HG03571 (cell line): ENCODE measurements around the gene GZMM.
"Not testable (repeated sequence)": the region's sequence is repeated elsewhere in the genome, so short reads cannot be mapped to it uniquely, and the experiment has no call there.

Experiments used
- ATAC-seq: cut with Tn5 transposase; IDR thresholded peaks from one replicate; pipeline ENCODE4 v1.9.1; 2021; ENCODE audit not compliant: unreplicated experiment

The GZMM gene

GRCh38 chr19:580274-580835 is 36.5 kb downstream of the GZMM start:
- ATAC-seq, result no peak

GRCh38 chr19:581399-582111 is 37.7 kb downstream of the GZMM start:
- ATAC-seq, result no peak

- no peak for ATAC-seq
Measured at GRCh38 chr19:582497-583197, 38.8 kb downstream of the GZMM start.

- no peak for ATAC-seq
Measured at GRCh38 chr19:583198-583967, 39.5 kb downstream of the GZMM start.

- no peak for ATAC-seq
Measured at GRCh38 chr19:583968-584239, 40.1 kb downstream of the GZMM start.

GRCh38 chr19:584240-585001 is 40.6 kb downstream of the GZMM start:
- no peak for ATAC-seq

- not testable (repeated sequence) for ATAC-seq
Measured at GRCh38 chr19:585146-585545, 41.3 kb downstream of the GZMM start.

GRCh38 chr19:585551-586110 is 41.8 kb downstream of the GZMM start:
- no peak for ATAC-seq

GRCh38 chr19:588093-588740 is 44.4 kb downstream of the GZMM start:
- ATAC-seq, result no peak

GRCh38 chr19:588741-589692 is 45.2 kb downstream of the GZMM start:
- no peak for ATAC-seq

- no peak for ATAC-seq
Measured at GRCh38 chr19:589693-590395, 46.0 kb downstream of the GZMM start, which contains the start of gene HCN2. HCN2 (plus strand) TSS chr19:589881; CDS start chr19:589946, 65 bp downstream.

- no peak for ATAC-seq
Measured at GRCh38 chr19:590396-590745, 46.5 kb downstream of the GZMM start.

GRCh38 chr19:590750-591098 is 46.9 kb downstream of the GZMM start:
- no peak for ATAC-seq

- ATAC-seq, result no peak
Measured at GRCh38 chr19:591099-591958, 47.5 kb downstream of the GZMM start.

- no peak for ATAC-seq
Measured at GRCh38 chr19:592101-592500, 48.2 kb downstream of the GZMM start.

GRCh38 chr19:593055-593454 is 49.2 kb downstream of the GZMM start:
- no peak for ATAC-seq

- ATAC-seq, result no peak
Measured at GRCh38 chr19:593505-593904, 49.7 kb downstream of the GZMM start.
